GM23338 (cell line): ENCODE measurements around the gene TSPEAR.

Experiments
- CTCF ChIP-seq, 2 experiments: fragments of 200-600 bp in 1 of 2; sonication (generic) in 1 of 2; conservative IDR thresholded peaks; 2 replicates each; pipeline versions ENCODE4 v1.5.1 to v1.6.1; 2016 to 2017; ENCODE audit warnings: antibody characterized with exemption in 2 of 2, low read depth in 2 of 2, mild to moderate bottlenecking in 2 of 2, moderate library complexity in 1 of 2
- EZH2phosphoT487 ChIP-seq: fragments of 200-600 bp; sonication (generic); IDR thresholded peaks from one replicate; pipeline ENCODE4 v1.8.1; 2018; ENCODE audit warnings: antibody characterized with exemption; ENCODE audit not compliant: unreplicated experiment
- POLR2AphosphoS5 ChIP-seq: IDR thresholded peaks from 2 replicates; pipeline ENCODE4 v1.6.1; 2016; ENCODE audit warnings: antibody characterized with exemption, low read depth
- REST ChIP-seq: IDR thresholded peaks from one replicate; pipeline ENCODE4 v1.6.1; 2018; ENCODE audit warnings: antibody characterized with exemption; ENCODE audit not compliant: unreplicated experiment
- ZNF331 ChIP-seq: fragments of 250-450 bp; sonication (Bioruptor Pico); IDR thresholded peaks from 2 replicates; pipeline ENCODE4 v1.5.0; 2020; ENCODE audit warnings: low read depth, mild to moderate bottlenecking, moderate library complexity

- TF ChIP-seq CTCF (conservative IDR thresholded peaks at IDR 0.05; ENCODE audit: low read depth in 2 of 2) (no peak), REST (no peak), EZH2phosphoT487 (no peak), POLR2AphosphoS5 (no peak), ZNF331 (CRISPR knock-in tag) (no peak)
Measured at GRCh38 chr21:44482581-44483287, 228.6 kb downstream of the TSPEAR start.
